NCI-H146 treated with DMSO at 0.1 percent for 48 hours (cell line): Measurements from ENCODE around the gene RAPH1.
"Not testable (repeated sequence)": the region's sequence is repeated elsewhere in the genome, so short reads cannot be mapped to it uniquely, and the experiment has no call there.

Source experiments
- DNase-seq: peaks from one replicate; lab custom pipeline; 2025; ENCODE audit not compliant: unreplicated experiment; lab: John Stamatoyannopoulos, UW

Gene RAPH1

GRCh38 chr2:203436496-203436895 is 98.6 kb downstream of the RAPH1 start:
- DNase-seq = no peak

- DNase-seq = no peak
These were observed 102.3 kb downstream of the RAPH1 start for GRCh38 chr2:203432811-203433210.

GRCh38 chr2:203431391-203432185 is 103.5 kb downstream of the RAPH1 start:
- no peak for DNase-seq

- not testable (repeated sequence) for DNase-seq
These were observed 105.5 kb downstream of the RAPH1 start for GRCh38 chr2:203429643-203430042.

- no peak for DNase-seq
These were observed 108.0 kb downstream of the RAPH1 start for GRCh38 chr2:203427061-203427460.

- DNase-seq = no peak
These were observed 116.8 kb downstream of the RAPH1 start for GRCh38 chr2:203418271-203418670.

- DNase-seq = no peak
These were observed 121.3 kb downstream of the RAPH1 start for GRCh38 chr2:203413796-203414195.

- DNase-seq = no peak
These were observed 122.4 kb downstream of the RAPH1 start for GRCh38 chr2:203412546-203413331.

DNA sequence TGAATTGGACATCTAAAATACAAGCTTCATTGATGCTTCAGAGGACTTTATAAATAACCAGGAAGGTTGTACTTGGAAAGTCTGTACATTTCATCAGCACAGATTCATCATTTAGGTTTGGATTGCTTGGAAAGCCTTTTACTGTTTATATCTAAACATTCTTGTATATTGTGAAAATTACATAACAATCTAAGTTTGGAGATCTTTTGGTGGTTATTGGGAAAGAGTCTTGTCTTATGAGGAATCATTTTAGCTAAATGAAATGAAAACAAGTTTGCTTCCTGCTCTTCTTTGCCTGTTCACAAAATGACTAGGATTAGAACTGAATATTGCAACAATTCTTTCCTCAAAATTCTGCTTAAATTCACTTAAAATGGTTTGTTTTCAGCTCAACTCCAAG is 127.6 kb downstream of the RAPH1 start:
- no peak for DNase-seq

DNA sequence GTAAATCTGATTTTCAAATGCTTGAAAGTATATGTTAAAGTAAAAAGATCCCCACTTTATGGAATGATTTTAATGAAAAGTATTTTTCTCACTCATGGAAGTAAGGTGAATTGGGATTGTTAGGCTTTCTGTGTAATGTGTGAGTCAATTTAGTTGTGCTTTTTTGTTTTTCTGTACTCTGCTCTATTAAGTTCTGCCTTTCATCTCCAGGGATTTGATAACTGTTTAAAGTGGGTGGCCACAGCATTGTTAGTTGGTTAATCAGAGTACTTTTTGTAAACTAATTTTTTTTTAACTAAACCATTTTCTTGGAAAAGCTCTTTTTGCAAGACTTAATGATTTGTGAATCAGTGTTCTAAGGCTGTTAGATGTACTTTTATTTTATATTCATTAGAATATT is 130.1 kb downstream of the RAPH1 start:
- no peak for DNase-seq

GRCh38 chr2:203400805-203401585 is 134.1 kb downstream of the RAPH1 start:
- no peak for DNase-seq

DNA sequence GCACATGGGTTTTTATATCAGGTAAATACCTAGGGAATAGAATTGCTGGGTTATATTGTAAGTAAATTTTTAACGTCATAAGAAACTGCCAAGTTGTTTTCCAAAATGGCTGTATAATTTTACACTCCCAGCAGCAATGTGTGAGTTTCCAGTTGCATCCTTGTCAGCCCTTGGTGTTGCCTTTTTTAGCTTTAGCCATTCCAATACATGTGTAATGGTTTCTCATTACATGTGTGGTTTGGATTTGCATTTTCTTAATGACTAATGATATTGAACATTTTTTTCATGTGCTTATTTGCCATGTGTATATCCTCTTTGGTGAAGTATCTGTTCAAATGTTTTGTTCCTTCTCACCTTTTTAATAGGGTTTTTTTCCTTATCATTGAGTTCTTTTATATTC is 136.1 kb downstream of the RAPH1 start:
- DNase-seq = no peak

DNA sequence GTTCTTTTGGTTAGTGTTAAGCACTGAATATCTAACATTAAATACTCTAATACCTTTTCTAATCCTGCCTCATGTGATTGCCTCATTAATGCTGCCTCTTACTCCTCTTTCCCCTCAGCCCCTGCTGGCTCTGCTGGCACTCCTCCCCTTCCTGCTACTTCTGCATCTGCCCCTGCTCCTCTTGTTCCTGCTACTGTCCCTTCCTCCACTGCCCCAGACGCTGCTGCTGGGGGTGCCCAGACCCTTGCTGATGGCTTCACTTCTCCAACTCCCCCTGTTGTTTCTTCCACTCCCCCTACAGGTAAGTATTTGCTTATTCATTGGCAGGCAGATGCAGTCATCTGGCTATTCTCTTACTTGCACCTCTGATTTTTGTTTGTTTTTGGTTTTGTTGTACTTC is 138.4 kb downstream of the RAPH1 start:
- no peak for DNase-seq

DNA sequence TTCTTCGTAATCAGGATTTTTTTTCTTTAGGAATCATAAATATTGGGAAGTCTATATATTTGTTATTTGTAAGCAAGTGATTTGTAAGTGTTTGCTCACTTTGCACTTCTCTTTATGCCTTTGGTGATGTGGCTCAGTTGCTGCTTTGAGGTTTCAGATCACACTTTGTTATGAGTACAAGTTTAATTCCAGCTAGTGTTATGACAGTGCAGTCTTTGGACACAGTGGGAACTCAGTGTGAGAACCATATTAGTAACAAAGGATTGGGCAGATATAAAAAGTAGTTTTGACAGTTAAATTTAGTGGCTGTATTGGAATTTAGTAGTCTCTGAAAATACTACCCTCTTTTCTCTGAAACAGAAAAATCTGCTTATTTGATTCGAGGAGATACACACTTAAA is 139.2 kb downstream of the RAPH1 start:
- no peak for DNase-seq

- no peak for DNase-seq
These were observed 140.4 kb downstream of the RAPH1 start for GRCh38 chr2:203394519-203395227.

- not testable (repeated sequence) for DNase-seq
These were observed 146.9 kb downstream of the RAPH1 start for GRCh38 chr2:203388153-203388552.

GRCh38 chr2:203383038-203383437 is 152.1 kb downstream of the RAPH1 start:
- DNase-seq = no peak

- no peak for DNase-seq
These were observed 155.9 kb downstream of the RAPH1 start for GRCh38 chr2:203379156-203379555.

DNA sequence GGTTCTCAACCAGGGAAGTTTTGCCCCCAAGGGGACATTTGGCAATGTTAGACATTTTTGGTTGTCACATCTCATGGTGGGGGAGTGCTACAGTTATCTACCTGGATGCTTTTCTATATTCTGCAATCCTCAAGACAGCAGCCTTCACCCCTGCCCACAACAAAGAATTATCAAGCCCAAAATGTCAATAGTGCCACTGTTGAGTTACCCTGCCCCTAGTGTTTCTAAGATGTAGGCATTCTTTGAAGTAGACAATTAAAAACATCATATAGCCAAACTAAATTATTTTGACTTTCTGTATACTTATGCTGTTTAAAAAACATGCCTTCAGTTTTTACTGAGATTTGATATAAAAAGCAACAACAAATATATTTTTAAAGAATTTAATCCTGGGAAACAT is 158.9 kb downstream of the RAPH1 start:
- DNase-seq = no peak

GRCh38 chr2:203372706-203373105 is 162.4 kb downstream of the RAPH1 start:
- DNase-seq = not testable (repeated sequence)
